GM13976 (cell line): ENCODE data around the gene HSDL2.
"Not testable (repeated sequence)": the region's sequence is repeated elsewhere in the genome, so short reads cannot be mapped to it uniquely, and the experiment has no call there.

ENCODE experiments used
- DNase-seq: peaks from one replicate; pipeline ENCODE4 v3.0.0; 2012; ENCODE audit warnings: low spot score
- in situ Hi-C: fragments of 300-500 bp; cut with MboI; formaldehyde crosslinking; loops from one replicate; pipeline ENCODE4 v1.12.0; 2022; ENCODE audit warnings: low sequenced_read_pairs, mixed read lengths, inconsistent platforms; ENCODE audit not compliant: unreplicated experiment
- TF ChIP-seq, protein P1 (sequence below): IDR thresholded peaks from 2 replicates; pipeline ENCODE4 v1.5.1; 2012; ENCODE audit warnings: borderline replicate concordance, mild to moderate bottlenecking; ENCODE audit not compliant: insufficient read depth; ENCODE audit errors: extremely low read depth, missing control alignments, control extremely low read depth

Gene HSDL2

DNA sequence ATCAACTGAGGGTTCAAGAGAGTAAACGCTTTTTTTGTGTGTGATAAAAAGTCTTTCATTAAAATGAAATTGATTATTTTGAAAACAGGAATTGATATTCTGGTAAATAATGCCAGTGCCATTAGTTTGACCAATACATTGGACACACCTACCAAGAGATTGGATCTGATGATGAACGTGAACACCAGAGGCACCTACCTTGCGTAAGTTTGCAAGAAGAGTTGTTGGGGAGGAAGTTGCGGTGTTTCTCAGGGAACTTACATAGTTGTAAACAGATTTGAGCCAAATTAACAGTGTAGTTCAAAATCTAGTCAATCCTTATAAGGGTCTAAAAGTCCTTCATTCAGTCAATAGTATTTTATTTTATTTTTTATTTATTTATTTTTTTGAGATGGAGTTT, 28.9 kb downstream of the HSDL2 start:
- no peak for DNase-seq
- TF ChIP-seq, protein P1, sequence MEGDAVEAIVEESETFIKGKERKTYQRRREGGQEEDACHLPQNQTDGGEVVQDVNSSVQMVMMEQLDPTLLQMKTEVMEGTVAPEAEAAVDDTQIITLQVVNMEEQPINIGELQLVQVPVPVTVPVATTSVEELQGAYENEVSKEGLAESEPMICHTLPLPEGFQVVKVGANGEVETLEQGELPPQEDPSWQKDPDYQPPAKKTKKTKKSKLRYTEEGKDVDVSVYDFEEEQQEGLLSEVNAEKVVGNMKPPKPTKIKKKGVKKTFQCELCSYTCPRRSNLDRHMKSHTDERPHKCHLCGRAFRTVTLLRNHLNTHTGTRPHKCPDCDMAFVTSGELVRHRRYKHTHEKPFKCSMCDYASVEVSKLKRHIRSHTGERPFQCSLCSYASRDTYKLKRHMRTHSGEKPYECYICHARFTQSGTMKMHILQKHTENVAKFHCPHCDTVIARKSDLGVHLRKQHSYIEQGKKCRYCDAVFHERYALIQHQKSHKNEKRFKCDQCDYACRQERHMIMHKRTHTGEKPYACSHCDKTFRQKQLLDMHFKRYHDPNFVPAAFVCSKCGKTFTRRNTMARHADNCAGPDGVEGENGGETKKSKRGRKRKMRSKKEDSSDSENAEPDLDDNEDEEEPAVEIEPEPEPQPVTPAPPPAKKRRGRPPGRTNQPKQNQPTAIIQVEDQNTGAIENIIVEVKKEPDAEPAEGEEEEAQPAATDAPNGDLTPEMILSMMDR = no peak
- in situ Hi-C loops = no loop called here

DNA sequence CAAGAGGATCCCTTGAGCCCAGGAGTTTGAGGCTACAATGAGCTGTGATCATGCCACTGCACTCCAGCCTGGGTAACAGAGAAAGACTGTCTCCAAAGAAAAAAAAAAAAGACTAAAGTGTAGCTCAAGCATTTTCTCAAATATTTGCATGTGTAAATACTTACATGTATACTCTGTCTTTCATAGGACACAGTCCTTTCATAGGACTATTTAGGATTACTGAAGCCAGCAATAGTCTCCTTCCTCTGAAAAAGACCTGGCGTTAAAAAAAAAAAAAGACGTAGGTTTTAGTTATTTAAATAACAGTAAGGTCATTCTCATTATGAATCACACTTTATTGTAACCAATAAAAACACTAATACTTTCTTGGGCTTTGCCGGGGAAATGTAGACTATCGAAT, 29.9 kb downstream of the HSDL2 start:
- in situ Hi-C loops = no loop called here
- TF ChIP-seq, protein P1 = no peak
- no peak for DNase-seq

DNA sequence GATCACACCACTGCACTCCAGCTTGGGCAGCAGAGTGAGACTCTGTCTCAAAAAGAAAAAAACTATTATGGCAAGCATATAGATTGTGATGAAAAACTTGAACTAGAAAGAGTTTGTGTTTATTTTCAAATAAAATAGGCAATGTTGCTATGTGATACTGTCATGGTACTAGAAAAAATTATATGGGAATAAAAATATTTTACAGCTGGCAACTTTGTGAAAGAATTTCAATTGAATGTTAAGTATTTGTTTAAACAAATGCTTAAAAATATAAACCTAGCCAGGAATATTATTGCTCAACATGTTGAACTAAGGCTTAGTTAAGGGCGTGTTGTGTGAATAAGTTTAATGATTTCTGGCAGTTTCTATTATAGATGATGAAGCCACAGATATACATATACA, 31.7 kb downstream of the HSDL2 start:
- in situ Hi-C loops = no loop called here
- TF ChIP-seq, protein P1 = no peak
- no peak for DNase-seq

DNA sequence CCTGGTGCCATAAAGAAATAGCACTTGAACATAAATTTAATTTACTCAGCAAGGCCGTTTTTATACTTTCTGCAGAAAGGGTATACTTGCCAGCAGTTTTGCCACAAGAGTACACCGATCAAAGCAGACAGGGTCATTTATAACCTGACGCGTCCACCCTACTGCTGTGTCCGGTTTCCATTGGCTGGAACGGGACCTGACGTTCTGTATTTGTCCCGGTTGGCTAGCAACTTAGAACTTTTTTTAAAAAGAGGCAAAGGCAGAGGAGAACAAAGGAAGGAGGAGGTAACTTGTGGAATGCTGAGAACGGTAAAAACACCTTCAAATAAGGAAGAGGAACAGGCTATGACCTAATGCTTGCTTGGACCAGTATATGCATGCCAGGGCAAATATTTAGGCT, 33.8 kb downstream of the HSDL2 start:
- in situ Hi-C loops, DNase-seq: not testable (repeated sequence)

DNA sequence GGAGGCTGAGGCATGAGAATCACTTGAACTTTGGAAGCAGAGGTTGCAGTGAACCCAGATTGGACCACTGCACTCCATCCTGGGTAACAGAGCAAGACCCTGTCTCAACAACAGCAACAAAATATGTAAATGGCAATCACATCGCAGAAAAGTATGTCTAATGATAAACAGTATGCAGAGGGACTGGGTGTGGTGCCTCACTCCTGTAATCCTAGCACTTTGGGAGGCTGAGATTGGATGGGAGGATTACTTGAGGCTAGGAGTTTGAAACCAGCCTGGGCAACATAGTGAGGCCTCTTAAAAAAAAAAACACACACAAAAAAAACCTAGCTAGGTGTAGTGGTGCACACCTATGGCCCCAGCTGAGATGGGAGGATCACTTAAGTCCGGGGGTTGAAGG, 40.3 kb downstream of the HSDL2 start:
- DNase-seq = no peak
- in situ Hi-C loops = no loop called here
- TF ChIP-seq, protein P1 = no peak

DNA sequence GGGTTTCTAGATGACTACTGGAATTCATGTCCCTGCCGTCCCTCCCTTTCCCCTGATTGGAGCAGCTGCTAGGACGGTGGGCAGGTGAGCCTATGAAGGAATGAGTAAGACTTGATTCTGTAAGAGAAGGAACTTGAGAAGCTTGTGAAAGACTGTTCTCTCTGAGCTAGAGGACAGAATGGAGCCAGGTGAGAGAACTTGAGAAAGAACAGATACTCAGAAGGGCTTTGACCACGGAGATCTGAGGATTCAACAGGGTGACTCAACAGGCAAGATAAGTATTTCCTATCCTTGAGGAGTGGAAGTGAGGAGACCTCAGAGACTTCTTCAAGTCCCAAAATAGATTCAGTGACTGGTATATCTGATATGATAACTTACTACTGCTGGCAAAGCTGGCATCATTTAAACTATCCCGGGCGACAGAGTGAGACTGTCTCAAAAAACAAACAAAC, 41.9 kb downstream of the HSDL2 start:
- DNase-seq = no peak
- in situ Hi-C loops = no loop called here
- TF ChIP-seq, protein P1 = no peak

DNA sequence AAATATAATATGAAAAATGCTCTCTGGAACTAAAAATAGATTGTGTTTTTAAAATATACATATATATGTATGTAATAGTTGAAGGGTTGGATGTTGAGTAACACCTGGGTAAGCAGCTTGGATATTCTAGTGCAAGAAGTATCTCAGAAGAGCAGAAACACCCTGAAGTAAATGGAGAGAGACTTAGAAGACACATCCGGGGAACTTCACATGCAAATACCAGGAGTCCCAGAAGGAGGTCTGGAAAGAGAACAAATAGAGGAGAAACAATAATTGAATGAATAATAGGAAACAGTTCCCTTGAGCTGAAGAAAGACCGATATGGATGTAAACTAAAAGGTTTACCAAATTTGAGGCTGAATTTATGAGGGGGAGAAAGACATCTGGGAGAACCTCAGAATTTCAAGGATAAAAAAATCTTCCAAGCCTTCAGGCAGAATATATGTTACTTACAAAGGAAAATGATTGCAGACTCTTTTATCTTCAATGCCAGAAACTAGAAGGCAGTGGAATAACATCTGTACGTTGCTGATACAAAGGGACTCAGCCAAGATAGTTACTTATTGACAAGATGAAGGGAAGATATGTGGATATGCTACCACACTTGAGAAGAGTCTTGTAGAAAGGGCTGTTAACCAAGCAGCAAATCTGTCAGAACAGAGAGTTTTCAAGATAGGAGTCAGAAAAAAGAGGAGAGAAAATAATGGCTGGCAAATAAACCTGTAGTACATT, 42.7 kb downstream of the HSDL2 start:
- in situ Hi-C loops = no loop called here
- TF ChIP-seq, protein P1 = no peak
- DNase-seq = no peak
